Measurements from ENCODE around the gene AMHR2. TPM values are rescaled to one million over a fixed set of nuclear protein-coding genes. Genes with fewer than 3 reads are reported as not detected.

AMHR2 gene
- total and polyA plus RNA-seq, 2 of the 4 experiments (the other 2 are of a cell fraction): not detected

DNA sequence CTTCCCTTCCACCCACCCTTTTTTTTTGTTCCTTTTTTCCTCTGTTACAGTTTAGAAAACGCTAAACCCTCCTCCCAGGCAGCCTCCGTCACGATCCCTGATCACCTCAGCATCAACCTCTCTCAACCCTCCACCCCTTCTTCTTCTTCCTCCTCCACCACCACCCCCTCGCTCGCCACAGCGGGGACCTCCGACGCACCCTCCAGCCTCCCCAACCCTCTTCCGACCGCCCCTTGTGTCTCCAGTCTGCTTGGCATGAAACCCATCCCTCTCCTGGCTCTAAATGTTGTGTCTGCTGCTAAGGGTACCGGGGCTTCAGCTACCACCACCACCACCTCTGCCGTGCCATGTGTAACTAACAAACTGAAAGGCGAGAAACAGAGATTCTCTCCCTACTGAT lies 51.2 kb downstream of the AMHR2 start:
- Histone ChIP-seq H4K8ac (ENCODE audit: low read depth in 2 of 2, low read length in 2 of 2) (no peak overlapping the region), H2BK120ac (ENCODE audit: low read depth, low read length) (no peak overlapping the region), H3K18ac (ENCODE audit: low read depth, low read length) (no peak overlapping the region), H4K5ac (ENCODE audit: low read depth, low read length) (no peak overlapping the region), H3K4me2 (ENCODE audit: low read depth, low read length) (no peak overlapping the region), H2AFZ (replicated peaks; ENCODE audit: low read length, poor library complexity) (no peak overlapping the region), H2BK5ac (ENCODE audit: low read depth, low read length, poor library complexity, severe bottlenecking) (peak overlapping the region; percentile 7), H3K36me3 (ENCODE audit: control insufficient read depth, insufficient read depth, low read length) (peaks cover 76% of the 10 kb centered on the region), H2AK9ac (replicated peaks; ENCODE audit: low read depth, low read length, poor library complexity) (no peak overlapping the region), H3K79me1 (ENCODE audit: low read depth in 1 of 2, low read length in 2 of 2) (peaks cover 34 to 75% of the 10 kb centered on the region in 2 experiments), H3K56ac (ENCODE audit: extremely low read depth, insufficient read depth, low read length) (no peak overlapping the region), H2BK15ac (ENCODE audit: low read depth, low read length) (no peak overlapping the region), H3K27ac (ENCODE audit: insufficient read depth, low read length) (no peak overlapping the region), H4K20me1 (ENCODE audit: insufficient read depth, low read length) (peaks cover 85% of the 10 kb centered on the region), H3K4ac (ENCODE audit: low read depth, low read length) (no peak overlapping the region), H3K9me1 (ENCODE audit: insufficient read depth, low read length) (no peaks in the 10 kb centered on the region), H3K4me3 (ENCODE audit: insufficient read depth, low read depth, low read length) (no peak overlapping the region), H3K4me1 (ENCODE audit: control insufficient read depth, insufficient read depth, low read length) (peaks cover 9% of the 10 kb centered on the region), H3K23ac (ENCODE audit: low read depth, low read length) (no peak overlapping the region), H3K9ac (ENCODE audit: low read depth, low read length) (no peak overlapping the region), H3K14ac (replicated peaks; ENCODE audit: low read depth, low read length) (no peak overlapping the region), H2AK5ac (ENCODE audit: low read depth, low read length) (no peak overlapping the region), H2BK20ac (ENCODE audit: low read depth, low read length) (no peak overlapping the region), H4K91ac (ENCODE audit: insufficient read depth, low read depth, low read length) (no peak overlapping the region), H3K27me3 (ENCODE audit: control insufficient read depth, insufficient read depth, low read length) (no peaks in the 10 kb centered on the region), H3K9me3 (ENCODE audit: control insufficient read depth, insufficient read depth, low read length) (no peaks in the 10 kb centered on the region)
- ChIA-PET POLR2A (ENCODE audit: unreplicated experiment) (no interaction called here), CTCF (interaction anchor here (0.6 to 2.7 kb wide), 2 partner anchors 10 to 123 kb away, joined by 3 to 6 read pairs; no protein-coding TSS in a partner anchor)
- intact Hi-C loops (cut with micrococcal nuclease) (no loop called here), in situ Hi-C loops (cut with MboI; ENCODE audit: low sequenced_read_pairs) (no loop called here), dilution Hi-C loops (cut with HindIII; ENCODE audit: low sequenced_read_pairs, unreplicated experiment) (no loop called here)
- 86 to 100% methylated on average over 1 to 9 of the region's 13 CpGs for WGBS, 2 experiments (ENCODE audit: extremely low coverage in 2 of 2, insufficient read length in 1 of 2)
- ATAC-seq (ENCODE audit: low read depth) (no peak), DNase-seq (no peak)
- TF ChIP-seq CEBPB (IDR thresholded peaks at IDR 0.05; ENCODE audit: low read depth, low read length) (no peak), MAFK (IDR thresholded peaks at IDR 0.05; ENCODE audit: low read depth, low read length) (no peak), BHLHE40 (IDR thresholded peaks at IDR 0.05; ENCODE audit: low read depth, low read length) (no peak), ELK1 (IDR thresholded peaks at IDR 0.05; ENCODE audit: borderline replicate concordance, low read depth, low read length) (no peak), NFE2L2 (IDR thresholded peaks at IDR 0.05; ENCODE audit: low read depth, low read length) (no peak), POLR2A (IDR thresholded peaks at IDR 0.05; ENCODE audit: low read depth, low read length) (no peak), USF2 (IDR thresholded peaks at IDR 0.05; ENCODE audit: low read depth, low read length) (no peak), RCOR1 (IDR thresholded peaks at IDR 0.05; ENCODE audit: insufficient replicate concordance, low read length) (no peak), CHD1 (IDR thresholded peaks at IDR 0.05; ENCODE audit: low read depth, low read length) (no peak), MAZ (IDR thresholded peaks at IDR 0.05; ENCODE audit: borderline replicate concordance, low read depth, low read length) (no peak), RAD21 (IDR thresholded peaks at IDR 0.05; ENCODE audit: low read length) (no peak), SMC3 (IDR thresholded peaks at IDR 0.05; ENCODE audit: low read depth, low read length) (no peak), MXI1 (IDR thresholded peaks at IDR 0.05; ENCODE audit: borderline replicate concordance, low read depth, low read length) (no peak), FOS (IDR thresholded peaks at IDR 0.05; ENCODE audit: low read depth, low read length) (no peak), CTCF (conservative IDR thresholded peaks at IDR 0.05; ENCODE audit: low read depth, low read length) (no peak), RFX5 (IDR thresholded peaks at IDR 0.05; ENCODE audit: low read depth, low read length) (no peak)
- BruUV-seq (replicated peaks): no TSS peak

All from IMR-90 (cell line).